OCI-LY7 (cell line): Measurements from ENCODE around the gene OMA1. TPM values are rescaled to one million over a fixed set of nuclear protein-coding genes. Genes with fewer than 3 reads are reported as not detected.

Experiments used
- BruUV-seq: library from RNA; stranded (reverse); fragments of 400-500 nt; replicated peaks from 2 replicates; lab custom pipeline; 2021; lab: Mats Ljungman, UMichigan
- CTCF ChIA-PET: fragments of 300-600 bp; sonication (Branson Sonifier 250); formaldehyde crosslinking; loops from one replicate; lab custom pipeline; 2022; ENCODE audit warnings: antibody characterized with exemption; ENCODE audit not compliant: unreplicated experiment; lab: Charles Lee
- POLR2A ChIA-PET: fragments of 300-600 bp; sonication (Branson Sonifier 250); formaldehyde crosslinking; loops from one replicate; lab custom pipeline; 2022; ENCODE audit warnings: antibody characterized with exemption; lab: Charles Lee
- DNase-seq: peaks from one replicate; pipeline ENCODE4 v3.0.0-alpha.2; 2015; ENCODE audit warnings: low spot score
- H2AFZ ChIP-seq: fragments of 200-600 bp; sonication (generic), shearing (Covaris generic); 2 replicates; pipeline ENCODE4 v1.6.1; 2014; ENCODE audit warnings: mild to moderate bottlenecking, antibody characterized with exemption, low read length, moderate library complexity
- H3K27ac ChIP-seq: fragments of 200-600 bp; sonication (generic); 2 replicates; pipeline ENCODE4 v1.5.1; 2014; ENCODE audit warnings: mixed run types, low read depth, mild to moderate bottlenecking, moderate library complexity, low read length, inconsistent platforms; ENCODE audit not compliant: poor library complexity, severe bottlenecking
- H3K36me3 ChIP-seq: fragments of 200-600 bp; sonication (generic); 2 replicates; pipeline ENCODE4 v1.6.1; 2014; ENCODE audit warnings: mild to moderate bottlenecking, antibody characterized with exemption, low read length, moderate library complexity, mixed read lengths; ENCODE audit not compliant: insufficient read depth
- H3K4me1 ChIP-seq: fragments of 200-600 bp; sonication (generic); 2 replicates; pipeline ENCODE4 v1.5.1; 2014; ENCODE audit warnings: mild to moderate bottlenecking, low read length; ENCODE audit not compliant: insufficient read depth, poor library complexity, severe bottlenecking
- H3K4me2 ChIP-seq: fragments of 200-600 bp; sonication (generic); 2 replicates; pipeline ENCODE4 v1.6.1; 2014; ENCODE audit warnings: mild to moderate bottlenecking, low read length
- H3K4me3 ChIP-seq: fragments of 200-600 bp; sonication (generic); 2 replicates; pipeline ENCODE4 v1.5.1; 2014; ENCODE audit warnings: mild to moderate bottlenecking, low read depth, low read length; ENCODE audit not compliant: poor library complexity, severe bottlenecking
- H3K79me2 ChIP-seq: fragments of 200-600 bp; sonication (generic); 2 replicates; pipeline ENCODE4 v1.6.1; 2016; ENCODE audit warnings: low read depth, mild to moderate bottlenecking, low read length, moderate library complexity, mixed read lengths; ENCODE audit not compliant: insufficient read depth
- H3K9me2 ChIP-seq: fragments of 200-600 bp; sonication (generic); 2 replicates; pipeline ENCODE4 v1.6.1; 2016; ENCODE audit warnings: mild to moderate bottlenecking, low read length, mixed read lengths; ENCODE audit not compliant: insufficient read depth
- H3K9me3 ChIP-seq: fragments of 200-600 bp; sonication (generic); 2 replicates; pipeline ENCODE4 v1.6.1; 2014; ENCODE audit warnings: mild to moderate bottlenecking, mixed run types, low read length, mixed read lengths
- H4K20me1 ChIP-seq: fragments of 200-600 bp; sonication (generic); 2 replicates; pipeline ENCODE4 v1.6.1; 2014; ENCODE audit warnings: mild to moderate bottlenecking, antibody characterized with exemption, low read length, moderate library complexity, mixed read lengths; ENCODE audit not compliant: insufficient read depth
- EZH2phosphoT487 ChIP-seq: fragments of 200-600 bp; sonication (generic); IDR thresholded peaks from 2 replicates; pipeline ENCODE4 v1.6.1; 2018; ENCODE audit warnings: low read depth, borderline replicate concordance, mild to moderate bottlenecking, mixed run types, antibody characterized with exemption, low read length, moderate library complexity, mixed read lengths
- intact Hi-C: fragments of 100-400 bp; cut with micrococcal nuclease; formaldehyde crosslinking; loops from one replicate; pipeline ENCODE4 v1.10.0; 2022; ENCODE audit not compliant: unreplicated experiment
- total RNA-seq, 2 experiments: library from RNA; depleted of rRNA in 1 of 2; stranded (reverse); fragments of >200 nt in 1 of 2; shearing (Covaris generic) in 1 of 2; gene quantifications; 2 replicates each; pipeline ENCODE4 v1.2.3, GENCODE V29; 2014 to 2022
- TF ChIP-seq, protein P1 (sequence below): fragments of 200-600 bp; sonication (generic); conservative IDR thresholded peaks from 2 replicates; pipeline ENCODE4 v1.5.1; 2014; ENCODE audit warnings: mild to moderate bottlenecking, antibody characterized with exemption, low read length, moderate library complexity, mixed read lengths

OMA1 gene
- total RNA-seq, 2 experiments from 2014 or later: 35.9 to 38.5 TPM

DNA sequence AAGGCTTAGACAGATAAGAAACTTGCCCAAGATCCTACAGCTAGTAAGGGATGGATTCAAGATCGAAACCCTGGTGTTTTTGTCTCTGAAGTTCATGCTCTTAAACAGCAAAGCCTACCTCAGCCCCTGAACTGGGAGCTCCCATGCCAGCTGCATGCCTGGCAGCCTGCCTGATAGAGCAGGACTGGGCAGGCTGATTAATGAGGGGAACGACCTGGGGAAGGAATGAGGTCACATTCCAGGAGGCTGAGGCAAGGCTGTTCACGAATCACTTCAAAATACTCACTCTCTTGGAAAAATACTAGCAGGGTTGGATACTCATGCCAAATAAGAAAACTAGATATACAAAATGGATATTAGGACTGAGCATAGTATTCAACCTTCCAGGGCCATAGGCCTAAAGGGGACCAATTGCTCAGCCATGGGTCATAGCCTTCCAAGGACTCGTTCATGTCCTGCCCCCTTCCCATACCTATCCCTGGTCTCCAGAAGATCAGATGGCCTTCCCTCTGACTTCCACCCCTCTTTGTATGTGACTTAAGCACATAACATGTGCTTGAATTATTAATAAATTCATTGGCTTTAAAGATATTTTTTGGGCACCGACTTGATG is 46.1 kb upstream of the OMA1 start:
- ChIA-PET CTCF (no interaction called here), POLR2A (no interaction called here)
- BruUV-seq: no TSS peak
- H2AFZ ChIP-seq: no peak overlapping the region
- H3K79me2 ChIP-seq: no peaks in the 10 kb centered on the region
- H3K4me3 ChIP-seq: no peak overlapping the region
- TF ChIP-seq, protein P1, sequence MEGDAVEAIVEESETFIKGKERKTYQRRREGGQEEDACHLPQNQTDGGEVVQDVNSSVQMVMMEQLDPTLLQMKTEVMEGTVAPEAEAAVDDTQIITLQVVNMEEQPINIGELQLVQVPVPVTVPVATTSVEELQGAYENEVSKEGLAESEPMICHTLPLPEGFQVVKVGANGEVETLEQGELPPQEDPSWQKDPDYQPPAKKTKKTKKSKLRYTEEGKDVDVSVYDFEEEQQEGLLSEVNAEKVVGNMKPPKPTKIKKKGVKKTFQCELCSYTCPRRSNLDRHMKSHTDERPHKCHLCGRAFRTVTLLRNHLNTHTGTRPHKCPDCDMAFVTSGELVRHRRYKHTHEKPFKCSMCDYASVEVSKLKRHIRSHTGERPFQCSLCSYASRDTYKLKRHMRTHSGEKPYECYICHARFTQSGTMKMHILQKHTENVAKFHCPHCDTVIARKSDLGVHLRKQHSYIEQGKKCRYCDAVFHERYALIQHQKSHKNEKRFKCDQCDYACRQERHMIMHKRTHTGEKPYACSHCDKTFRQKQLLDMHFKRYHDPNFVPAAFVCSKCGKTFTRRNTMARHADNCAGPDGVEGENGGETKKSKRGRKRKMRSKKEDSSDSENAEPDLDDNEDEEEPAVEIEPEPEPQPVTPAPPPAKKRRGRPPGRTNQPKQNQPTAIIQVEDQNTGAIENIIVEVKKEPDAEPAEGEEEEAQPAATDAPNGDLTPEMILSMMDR: no peak
- no peak for TF ChIP-seq EZH2phosphoT487
- no peaks in the 10 kb centered on the region for H3K9me2 ChIP-seq
- intact Hi-C loops: no loop called here
- no peaks in the 10 kb centered on the region for H4K20me1 ChIP-seq
- no peaks in the 10 kb centered on the region for H3K9me3 ChIP-seq
- H3K4me1 ChIP-seq: no peaks in the 10 kb centered on the region
- DNase-seq: no peak
- no peak overlapping the region for H3K4me2 ChIP-seq
- H3K36me3 ChIP-seq: no peaks in the 10 kb centered on the region
- H3K27ac ChIP-seq: no peak overlapping the region

DNA sequence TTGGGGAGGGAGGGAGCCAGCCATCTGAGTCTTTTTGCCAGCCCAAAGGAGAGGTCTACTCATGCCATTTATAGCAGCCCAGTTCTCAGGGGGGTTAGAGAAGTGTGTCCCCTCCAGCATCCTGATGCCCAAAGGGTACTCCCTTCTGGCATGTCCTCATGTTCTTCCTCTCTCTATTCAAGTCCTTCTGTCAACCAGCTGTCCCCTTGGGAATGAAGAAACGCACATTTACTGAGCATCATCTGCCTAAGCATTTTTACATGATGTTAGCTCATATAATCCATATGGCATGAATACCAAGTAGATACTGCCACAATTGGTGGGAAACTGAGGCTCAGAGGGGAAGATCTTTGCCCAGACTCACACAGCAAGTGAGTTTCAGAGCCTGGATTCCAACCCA is 45.3 kb upstream of the OMA1 start:
- CTCF ChIA-PET: no interaction called here

DNA sequence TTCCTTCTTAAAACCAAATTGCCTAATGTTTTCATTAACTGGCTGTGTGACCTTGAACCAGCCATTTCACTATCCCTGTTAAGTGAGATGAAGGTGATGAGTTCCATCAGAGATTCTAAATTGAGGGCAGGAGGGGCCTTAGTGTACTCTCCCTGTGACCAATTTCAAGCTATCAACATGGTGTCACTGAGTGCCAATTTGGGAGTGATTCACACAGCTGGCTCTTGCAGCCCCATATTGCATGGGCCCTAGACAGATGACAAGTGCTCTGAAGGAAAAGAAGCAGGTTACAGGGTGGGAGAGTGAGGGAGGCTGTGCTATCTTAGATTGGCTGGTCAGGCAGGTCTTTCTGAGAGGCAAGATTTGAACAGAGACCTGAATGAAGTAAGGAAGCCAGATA is 43.5 kb upstream of the OMA1 start:
- no peak overlapping the region for H3K4me3 ChIP-seq
- ChIA-PET CTCF (interaction anchor here (0.6 kb wide), 1 partner anchor 1150 kb away, joined by 3 read pairs; no protein-coding TSS in a partner anchor), POLR2A (no interaction called here)
- no peaks in the 10 kb centered on the region for H4K20me1 ChIP-seq
- no peak overlapping the region for H3K4me2 ChIP-seq
- H3K9me3 ChIP-seq: no peaks in the 10 kb centered on the region
- TF ChIP-seq, protein P1: no peak
- H3K4me1 ChIP-seq: no peaks in the 10 kb centered on the region
- intact Hi-C loops: no loop called here
- BruUV-seq: no TSS peak
- DNase-seq: no peak
- H3K79me2 ChIP-seq: no peaks in the 10 kb centered on the region
- H2AFZ ChIP-seq: no peak overlapping the region
- H3K9me2 ChIP-seq: no peaks in the 10 kb centered on the region
- H3K36me3 ChIP-seq: no peaks in the 10 kb centered on the region
- no peak overlapping the region for H3K27ac ChIP-seq

More for the DNA sequence above, 45.3 kb upstream of the OMA1 start:
- Histone ChIP-seq H2AFZ (no peak overlapping the region), H3K9me2 (no peaks in the 10 kb centered on the region), H3K9me3 (no peaks in the 10 kb centered on the region), H3K4me2 (no peak overlapping the region), H4K20me1 (no peaks in the 10 kb centered on the region), H3K79me2 (no peaks in the 10 kb centered on the region), H3K27ac (no peak overlapping the region), H3K4me1 (no peaks in the 10 kb centered on the region), H3K4me3 (no peak overlapping the region), H3K36me3 (no peaks in the 10 kb centered on the region)
- no peak for DNase-seq
- POLR2A ChIA-PET: no interaction called here
- no peak for TF ChIP-seq EZH2phosphoT487
- TF ChIP-seq, protein P1: no peak
- BruUV-seq: no TSS peak
- intact Hi-C loops: no loop called here
